ENCODE results near the gene MAGEF1. TPM values are rescaled to one million over a fixed set of nuclear protein-coding genes. Genes with fewer than 3 reads are reported as not detected.

MAGEF1 gene
- total RNA-seq, 1 donor from 2014 or later, result 53.3 TPM

GRCh38 chr3:184690192-184690883 lies 21.5 kb downstream of the MAGEF1 start:
- peak; percentile 72 for DNase-seq

DNA sequence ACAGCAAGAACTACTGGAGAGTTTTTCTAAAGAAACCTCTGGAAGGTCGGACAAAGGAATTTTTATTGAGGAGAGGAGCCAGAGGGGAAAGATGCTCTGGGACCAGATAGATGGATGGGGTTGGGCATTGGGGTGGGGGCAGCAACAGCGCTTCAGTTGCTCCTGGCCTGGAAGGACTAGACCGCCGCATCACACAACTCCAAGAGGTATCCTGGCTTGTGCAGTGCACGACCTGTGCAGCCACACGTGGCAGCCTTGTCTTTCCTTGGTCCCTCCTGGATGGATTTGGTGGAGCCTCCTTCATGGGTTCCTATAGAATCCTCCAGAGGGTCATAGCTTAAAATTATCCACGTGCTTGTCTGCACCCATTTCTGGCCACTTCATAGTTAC lies 23.0 kb downstream of the MAGEF1 start:
- no peak for DNase-seq

DNA sequence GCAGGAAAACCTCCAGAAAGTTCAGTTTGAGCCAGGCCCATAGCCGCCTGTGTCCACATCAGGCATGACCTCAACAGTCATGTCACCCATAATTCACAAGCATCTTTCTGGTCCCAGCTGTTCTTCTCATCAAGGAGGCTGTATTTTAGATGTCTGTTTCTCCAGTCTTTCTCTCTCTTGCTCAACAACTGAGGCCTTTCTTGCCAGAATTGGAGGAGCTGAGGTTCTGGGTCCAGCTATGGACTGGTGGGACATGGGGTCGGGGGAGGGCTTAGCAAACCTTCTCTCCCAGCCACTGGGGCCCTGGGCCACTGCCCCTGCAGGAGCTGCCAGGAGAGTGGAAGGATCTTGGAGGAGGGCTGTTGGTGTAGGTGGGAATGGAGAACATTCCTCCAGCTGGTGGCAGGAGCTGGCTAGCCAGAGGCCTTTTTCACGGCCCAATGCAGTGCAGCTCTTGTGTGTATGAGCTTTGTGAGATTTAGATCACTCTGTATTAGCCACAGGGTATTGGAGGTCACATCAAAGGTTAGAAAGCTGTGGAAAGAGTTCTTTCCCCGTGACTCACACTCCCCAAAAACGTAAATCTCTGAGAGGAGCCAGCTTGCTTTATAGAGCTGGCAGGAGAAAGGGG lies 23.5 kb downstream of the MAGEF1 start:
- peak; percentile 68 for DNase-seq

- DNase-seq, result peak; percentile 95
Measured at GRCh38 chr3:184687363-184688015, 24.4 kb downstream of the MAGEF1 start.

- DNase-seq, result peak; percentile 77
Measured at GRCh38 chr3:184685646-184686045, 26.2 kb downstream of the MAGEF1 start.

- no peak for DNase-seq
Measured at GRCh38 chr3:184685055-184685454, 26.8 kb downstream of the MAGEF1 start.

- no peak for DNase-seq
Measured at GRCh38 chr3:184683900-184684560, 27.8 kb downstream of the MAGEF1 start.

DNA sequence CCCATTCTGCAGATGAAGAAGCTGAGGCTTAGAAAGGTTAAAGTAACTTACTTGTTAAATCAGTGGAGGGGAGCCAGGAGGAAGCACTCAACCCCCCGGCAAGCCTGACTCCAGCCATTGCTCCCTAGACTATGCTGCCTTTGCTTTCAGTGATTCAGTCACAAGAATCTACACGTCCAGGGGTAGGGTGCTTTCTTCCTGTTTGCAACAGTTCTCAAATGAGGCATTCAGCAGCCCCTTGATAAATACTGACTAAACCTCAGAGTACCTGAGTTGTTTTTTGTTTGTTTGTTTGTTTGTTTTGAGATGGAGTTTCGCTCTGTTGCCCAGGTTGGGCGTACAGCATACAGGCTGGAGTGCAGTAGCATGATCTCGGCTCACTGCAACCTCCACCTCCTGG lies 28.6 kb downstream of the MAGEF1 start:
- no peak for DNase-seq

GRCh38 chr3:184682671-184683070 lies 29.2 kb downstream of the MAGEF1 start:
- DNase-seq, result no peak

- no peak for DNase-seq
Measured at GRCh38 chr3:184680385-184681345, 31.2 kb downstream of the MAGEF1 start.

- peak; percentile 96 for DNase-seq
Measured at GRCh38 chr3:184679056-184679816, 32.6 kb downstream of the MAGEF1 start.

- DNase-seq, result peak; percentile 83
Measured at GRCh38 chr3:184678317-184679055, 33.4 kb downstream of the MAGEF1 start.

DNA sequence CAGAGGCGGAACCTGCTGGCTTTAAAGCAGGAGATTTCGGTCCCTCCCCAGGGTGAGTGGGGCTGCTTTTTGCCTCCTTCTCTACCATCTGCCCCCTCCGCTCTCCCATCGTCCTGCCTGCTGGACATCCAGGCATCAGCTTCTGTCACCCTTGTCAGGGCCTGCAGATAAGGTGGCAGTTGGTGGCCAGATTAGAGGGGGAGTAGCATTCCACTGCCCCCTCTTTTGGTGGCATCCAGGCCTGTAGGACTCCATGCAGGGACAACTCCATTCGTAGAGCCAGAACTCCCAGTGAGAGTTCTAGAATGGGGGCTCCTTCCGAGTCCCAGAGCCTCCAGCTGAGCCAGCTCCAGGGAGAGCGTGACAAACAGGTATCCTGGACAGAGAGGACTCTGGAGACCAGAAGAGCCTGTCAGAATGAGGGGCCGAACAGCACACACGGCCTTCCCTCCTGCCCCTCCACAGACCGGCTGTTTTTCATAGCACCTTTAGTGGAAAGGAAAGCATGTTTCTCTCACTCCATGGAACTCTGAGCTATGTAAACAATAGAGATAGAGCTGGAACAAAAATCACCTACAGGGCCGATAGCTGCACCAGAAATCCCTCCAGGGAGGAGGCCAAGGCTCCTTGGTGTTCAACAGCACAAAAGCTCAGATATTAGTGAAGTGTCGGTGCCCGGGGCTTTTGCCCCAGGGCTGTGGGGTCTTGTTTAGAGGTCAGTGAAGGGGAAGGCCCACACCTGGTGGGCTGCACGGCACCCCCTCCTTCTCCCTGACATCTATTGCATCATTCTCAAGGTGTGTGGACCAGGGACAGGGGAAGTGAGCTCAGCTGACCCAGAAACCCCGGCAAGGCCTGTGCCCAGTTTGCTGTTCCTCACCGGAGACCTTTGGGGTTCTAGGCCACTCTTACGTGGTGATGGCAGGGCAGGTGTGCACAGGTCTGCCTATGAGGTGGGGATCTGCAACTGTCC lies 34.2 kb downstream of the MAGEF1 start:
- no peak for DNase-seq

- DNase-seq, result no peak
Measured at GRCh38 chr3:184676927-184677326, 34.9 kb downstream of the MAGEF1 start.

DNA sequence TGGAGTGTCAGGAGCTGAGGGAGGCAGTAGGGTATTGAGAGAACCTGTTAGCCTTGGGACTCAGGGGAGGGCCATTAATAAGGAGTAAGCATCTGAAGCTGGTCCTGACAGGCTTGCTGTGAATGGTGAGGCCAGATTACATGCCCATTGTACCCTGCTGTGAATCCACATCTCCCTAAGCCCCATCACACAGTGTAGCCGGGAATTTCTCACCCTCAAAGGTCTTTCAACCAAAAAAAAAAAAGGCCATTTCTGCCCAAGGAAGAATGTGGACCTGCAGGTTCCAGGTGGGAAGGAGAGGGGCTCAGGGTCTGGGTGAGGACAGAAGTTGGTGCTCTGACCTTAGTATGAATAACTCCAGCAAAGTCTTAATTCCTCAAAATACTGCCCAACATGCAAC lies 37.2 kb downstream of the MAGEF1 start:
- no peak for DNase-seq

DNA sequence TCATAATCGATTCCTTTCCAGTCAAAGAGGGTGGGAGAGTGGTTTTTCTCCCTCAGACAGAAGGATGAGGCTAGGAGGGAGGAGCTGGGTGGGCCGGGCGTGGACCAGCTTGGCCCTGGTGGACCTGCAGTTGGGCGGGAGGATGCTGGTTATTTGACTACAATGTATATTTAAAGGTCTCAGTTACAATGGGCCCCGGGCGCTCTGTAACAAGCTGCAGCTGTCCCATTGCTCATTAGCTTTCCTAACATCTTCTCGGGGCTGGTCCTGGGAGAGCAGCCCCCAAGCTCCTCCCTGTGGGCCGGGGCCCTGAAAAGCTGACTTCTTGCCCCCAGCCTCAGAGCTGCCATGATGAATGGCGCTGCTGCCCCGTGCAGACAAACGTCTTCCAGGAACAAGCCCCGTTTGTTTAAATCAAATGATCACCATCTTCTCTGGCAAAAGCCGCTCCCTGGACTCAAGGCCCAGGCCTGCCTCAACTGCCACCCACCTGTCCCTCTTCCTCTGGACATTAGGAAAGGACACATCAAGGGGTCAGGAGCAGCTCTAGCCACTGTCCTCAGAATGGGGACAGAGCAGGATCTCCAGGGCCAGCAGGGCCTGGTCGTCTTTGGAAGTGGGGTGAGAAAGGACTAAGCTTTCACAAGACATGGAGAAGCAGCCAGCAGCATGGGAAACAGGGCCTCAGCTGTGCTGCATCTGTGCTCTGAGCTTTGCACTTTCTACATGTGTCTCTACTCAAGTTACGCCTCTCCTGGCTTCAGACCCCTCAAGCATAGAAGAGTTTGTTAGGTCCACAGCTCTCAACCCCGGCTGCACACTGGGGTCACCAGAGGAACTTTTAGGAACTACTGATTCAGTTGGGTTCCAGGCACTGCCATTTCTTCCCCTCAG lies 38.6 kb downstream of the MAGEF1 start:
- peak; percentile 94 for DNase-seq

DNA sequence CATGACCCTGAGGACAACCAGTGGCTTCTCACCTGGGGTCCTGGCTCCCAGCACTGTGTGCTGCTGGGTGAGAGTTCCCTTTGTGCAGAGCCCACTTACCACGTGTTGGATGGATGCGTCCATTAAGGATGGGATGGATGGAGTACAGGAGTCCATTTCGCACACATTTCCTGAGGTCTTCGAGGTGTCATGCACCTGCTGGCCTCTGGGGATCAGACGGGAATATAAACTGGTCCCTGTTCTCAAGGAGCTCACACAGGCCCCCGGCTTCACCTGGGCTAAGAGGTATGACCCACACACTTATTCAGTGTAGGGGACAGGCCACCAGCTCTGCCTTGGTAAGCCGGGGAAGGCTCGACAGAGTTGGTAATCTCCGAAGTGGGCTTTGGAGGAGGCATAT lies 39.5 kb downstream of the MAGEF1 start:
- no peak for DNase-seq

DNA sequence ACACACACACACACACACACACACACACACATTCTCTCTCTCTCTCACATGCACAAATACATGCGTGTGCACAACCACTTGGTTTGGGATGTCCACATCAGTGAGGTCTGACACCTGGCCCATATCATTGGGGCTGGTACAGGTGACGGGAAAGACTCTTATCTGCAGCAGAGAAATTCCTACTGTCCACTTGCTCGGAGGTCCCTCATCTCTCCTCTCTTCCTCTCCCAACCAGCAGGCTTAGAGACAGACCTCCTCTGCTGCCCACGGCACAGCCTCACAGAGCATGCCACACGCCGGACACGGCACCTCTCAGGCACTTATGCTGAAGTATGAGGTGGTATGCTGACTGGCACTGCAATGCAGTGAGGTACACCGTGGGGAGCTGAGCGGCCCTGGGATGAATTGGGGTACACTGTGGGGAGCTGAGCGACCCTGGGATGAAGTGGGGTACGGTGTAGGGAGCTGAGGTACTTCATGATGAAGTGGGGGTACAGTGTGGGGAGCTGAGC lies 41.7 kb downstream of the MAGEF1 start:
- no peak for DNase-seq
